ENCODE measurements around the gene PTGIR.
A peak's percentile ranks its signal among the peaks of the same experiment; 100 is the strongest.

The PTGIR gene

DNA sequence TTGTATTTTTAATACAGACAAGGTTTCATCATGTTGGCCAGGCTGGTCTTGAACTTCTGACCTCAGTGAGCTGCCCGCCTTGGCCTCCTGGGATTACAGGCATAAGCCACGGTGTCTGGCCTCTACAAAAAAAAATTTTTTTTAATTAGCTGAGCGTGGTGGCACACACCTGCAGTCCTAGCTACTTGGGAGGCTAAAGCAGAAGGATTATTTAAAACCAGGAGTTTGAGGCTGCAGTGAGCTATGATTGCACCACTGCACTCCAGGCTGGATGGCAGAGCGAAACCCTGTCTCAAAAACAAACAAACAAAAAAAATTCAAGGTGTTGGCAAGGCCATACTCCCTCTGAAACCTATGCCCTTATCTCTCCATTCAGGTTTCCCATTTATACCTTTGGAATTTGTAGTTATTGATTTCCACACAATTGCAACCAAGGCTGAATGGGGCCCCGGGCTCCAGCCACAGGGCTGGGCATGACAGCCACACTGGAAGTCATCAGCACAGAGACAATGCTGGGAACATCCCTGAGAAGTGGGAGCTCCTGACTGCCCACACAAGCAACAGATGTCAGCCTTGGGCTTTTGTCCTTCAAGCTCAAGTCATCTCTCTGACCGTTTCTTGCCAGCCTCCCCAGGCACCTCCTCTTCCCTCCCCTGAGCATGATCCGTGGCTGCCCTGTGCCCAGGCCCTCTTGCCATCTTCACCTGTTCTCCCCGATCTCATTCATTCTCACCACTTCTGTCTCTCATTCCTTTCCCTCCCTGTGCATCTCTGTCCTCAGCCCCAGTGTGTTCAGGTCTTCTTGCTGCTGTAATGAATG lies 51.0 kb downstream of the PTGIR start:
- DNase-seq, result no peak

GRCh38 chr19:46571495-46571894 lies 53.4 kb downstream of the PTGIR start:
- in situ Hi-C loops (cut with MboI; ENCODE audit: low pct_unique_long_range_greater_than_20kb, low sequenced_read_pairs), result no loop called here
- peak; percentile 85 for DNase-seq

More for the DNA sequence above, 51.0 kb downstream of the PTGIR start:
- in situ Hi-C loops (cut with MboI; ENCODE audit: low pct_unique_long_range_greater_than_20kb, low sequenced_read_pairs), result no loop called here

Measured in KBM-7 (cell line).